TTC549 (cell line): ENCODE data around the gene EVI5.

Experiments used
- FAIRE-seq: peaks from 2 replicates; lab custom pipeline; 2012; peaks lifted over from hg19 to GRCh38; lab: Jason Lieb, UNC

The EVI5 gene

DNA sequence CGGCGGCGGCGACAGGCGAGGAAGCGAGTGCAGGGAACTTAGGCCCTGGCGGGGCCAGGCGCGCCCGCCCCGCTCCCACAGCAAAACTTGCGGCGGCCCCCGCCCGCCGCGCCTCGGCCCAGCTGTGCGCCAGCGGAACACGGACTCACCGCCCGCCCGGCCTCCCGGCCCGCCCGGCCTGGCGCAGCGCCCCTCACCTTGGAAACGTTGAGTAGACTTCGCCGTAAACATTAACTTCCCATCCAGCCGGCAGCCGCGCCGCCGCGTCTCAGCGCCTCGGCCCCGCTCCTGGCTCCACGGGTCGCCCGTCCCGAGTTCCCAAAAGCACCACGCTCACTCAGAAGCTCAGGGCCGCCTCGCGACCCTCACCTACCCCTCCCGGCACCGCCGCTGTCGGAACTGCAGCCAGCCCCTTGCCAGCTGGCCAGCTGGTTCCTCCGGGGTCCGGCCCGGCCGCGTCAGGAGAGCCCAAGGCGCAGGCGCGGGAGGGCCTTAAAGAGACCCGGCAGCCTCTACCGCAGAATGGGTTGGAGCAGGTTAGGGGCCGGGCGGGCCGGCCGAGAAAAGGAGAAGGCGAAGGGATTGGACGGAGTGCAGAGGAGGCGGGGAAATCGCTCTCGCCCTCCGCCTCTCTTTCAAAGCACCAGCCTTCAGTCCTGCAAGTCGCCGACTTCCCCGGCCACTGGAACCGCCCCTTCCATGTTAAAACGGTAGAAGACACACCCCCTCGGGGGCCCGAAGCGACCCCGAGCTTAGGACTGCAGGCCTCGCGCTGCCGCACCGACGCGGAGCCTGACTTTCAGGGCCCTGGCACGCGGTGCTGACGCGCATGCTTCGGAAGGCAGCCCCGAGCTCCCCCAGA is at the start of gene EVI5:
TSS of gene EVI5 (minus strand) at position 470 of the 862 bp plus-strand sequence. CDS start 48,562 bp downstream, outside the sequence.
- FAIRE-seq = peak; percentile 80

- no peak for FAIRE-seq
Observed at GRCh38 chr1:92834617-92835016, 49.7 kb upstream of the EVI5 start.

DNA sequence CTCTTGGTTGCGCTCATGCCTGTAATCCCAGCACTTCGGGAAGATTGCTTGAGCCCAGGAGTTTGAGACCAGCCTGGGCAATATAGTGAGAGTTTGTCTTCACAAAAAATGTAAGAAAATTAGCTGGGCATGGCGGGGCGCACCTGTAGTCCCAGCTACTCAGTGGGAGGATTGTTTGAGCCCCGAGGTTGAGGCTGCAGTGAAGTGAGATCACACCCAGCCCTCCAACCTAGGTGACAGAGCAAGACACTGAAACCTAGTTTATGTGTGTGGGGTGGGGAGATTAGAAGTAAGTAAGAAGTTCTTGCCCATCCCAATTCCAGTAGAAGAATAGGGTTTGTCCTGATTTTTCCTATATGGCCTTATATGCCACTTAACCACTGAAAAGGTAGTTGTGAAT is 48.9 kb upstream of the EVI5 start:
- FAIRE-seq = no peak

GRCh38 chr1:92832537-92833114 is 47.7 kb upstream of the EVI5 start:
- no peak for FAIRE-seq

GRCh38 chr1:92831762-92832536 is 47.0 kb upstream of the EVI5 start, which contains the start of gene RPL5:
RPL5 (plus strand) TSS chr1:92832040; CDS start chr1:92832115, 75 bp downstream.
- FAIRE-seq = peak; percentile 17

GRCh38 chr1:92831368-92831761 is 46.5 kb upstream of the EVI5 start:
- no peak for FAIRE-seq

- FAIRE-seq = no peak
Observed at GRCh38 chr1:92826792-92827191, 41.9 kb upstream of the EVI5 start.

- FAIRE-seq = no peak
Observed at GRCh38 chr1:92822879-92823278, 38.0 kb upstream of the EVI5 start.

- no peak for FAIRE-seq
Observed at GRCh38 chr1:92820551-92820950, 35.6 kb upstream of the EVI5 start.

DNA sequence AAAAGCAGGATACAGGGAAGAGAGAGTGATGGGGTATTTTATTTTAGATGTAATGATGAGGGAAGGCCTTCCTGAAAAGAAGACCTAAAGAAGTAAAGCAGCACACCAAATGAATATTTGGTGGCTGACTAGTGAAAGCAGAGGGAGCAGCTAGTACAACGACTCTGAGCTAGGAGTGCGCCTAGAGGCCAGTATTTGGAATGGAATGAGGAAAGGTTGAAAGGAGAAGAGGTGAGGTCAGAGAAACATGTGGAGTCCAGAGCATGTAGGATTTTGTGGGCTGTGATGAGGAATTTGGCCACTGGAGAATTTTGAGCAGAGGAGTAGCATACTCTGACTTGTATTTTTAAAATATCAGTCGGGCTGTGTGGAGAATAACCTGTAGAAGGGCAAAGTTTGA is 35.1 kb upstream of the EVI5 start:
- no peak for FAIRE-seq

- no peak for FAIRE-seq
Observed at GRCh38 chr1:92817986-92818764, 33.3 kb upstream of the EVI5 start.

- FAIRE-seq = no peak
Observed at GRCh38 chr1:92817137-92817697, 32.3 kb upstream of the EVI5 start.

- no peak for FAIRE-seq
Observed at GRCh38 chr1:92816732-92817131, 31.8 kb upstream of the EVI5 start.

DNA sequence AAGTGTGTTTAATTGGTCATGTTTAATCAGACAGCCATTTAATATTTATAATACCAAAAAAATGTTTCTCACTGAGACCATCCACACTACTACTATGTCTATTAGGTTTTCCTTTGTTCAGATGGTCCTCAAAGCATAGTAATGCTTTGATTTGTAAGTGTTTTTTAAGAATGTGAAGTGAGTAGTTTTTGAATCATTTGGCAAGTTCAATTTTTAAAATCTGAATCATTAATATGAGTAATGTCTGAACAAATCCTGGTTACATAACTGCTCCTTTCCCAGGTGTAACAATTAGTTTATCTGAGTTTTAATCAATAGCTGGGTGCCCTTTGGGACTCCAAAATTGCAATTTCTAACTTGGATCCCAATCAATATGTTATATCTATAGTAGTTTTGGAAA is 23.5 kb upstream of the EVI5 start:
- no peak for FAIRE-seq

GRCh38 chr1:92805216-92805615 is 20.3 kb upstream of the EVI5 start:
- no peak for FAIRE-seq

GRCh38 chr1:92804721-92805201 is 19.9 kb upstream of the EVI5 start:
- peak; percentile 67 for FAIRE-seq

- FAIRE-seq = no peak
Observed at GRCh38 chr1:92803140-92803887, 18.4 kb upstream of the EVI5 start.

- FAIRE-seq = no peak
Observed at GRCh38 chr1:92797961-92798360, 13.1 kb upstream of the EVI5 start.

DNA sequence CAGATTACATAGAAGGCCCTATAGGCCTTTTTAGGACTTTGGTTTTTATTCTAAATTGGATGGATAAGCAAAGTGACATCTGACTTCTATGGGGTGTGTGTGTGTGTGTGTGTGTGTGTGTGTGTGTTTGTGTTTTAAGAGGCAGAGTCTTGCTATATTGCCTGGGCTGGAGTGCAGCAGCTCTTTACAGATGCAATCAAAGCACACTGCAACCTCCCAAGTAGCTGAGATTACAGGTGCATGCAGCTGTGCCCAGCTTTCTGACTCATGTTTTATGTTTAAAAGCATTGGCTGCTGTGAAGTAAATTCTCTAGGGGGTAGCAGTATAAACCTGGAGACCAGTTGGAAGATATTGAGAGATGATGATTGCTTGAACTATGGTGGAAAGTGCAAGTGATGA is 12.4 kb upstream of the EVI5 start:
- no peak for FAIRE-seq

DNA sequence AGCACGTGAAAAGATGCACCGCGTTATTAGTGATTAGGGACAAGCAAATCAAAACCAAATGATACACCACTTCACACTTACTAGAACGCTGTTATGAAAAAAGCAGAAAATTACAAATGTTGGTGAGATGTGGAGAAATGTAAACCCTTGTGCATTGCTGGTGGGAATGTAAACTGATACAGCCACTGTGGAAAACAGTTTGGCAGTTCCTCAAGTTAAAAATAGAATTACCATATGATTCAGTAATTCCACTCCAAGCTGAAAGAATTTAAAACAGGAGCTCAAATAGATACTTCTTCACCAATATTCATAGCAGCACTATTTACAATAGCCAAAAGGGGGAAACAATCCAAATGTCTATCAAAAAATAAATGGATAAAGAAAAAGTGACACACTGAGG is 10.3 kb upstream of the EVI5 start:
- FAIRE-seq = no peak

GRCh38 chr1:92792340-92792782 is 7.5 kb upstream of the EVI5 start:
- no peak for FAIRE-seq
